ACC112 (cell line): ENCODE data around the gene DUSP16.

Source experiments
- H2AFZ ChIP-seq: fragments of 200-600 bp; sonication (generic); one replicate; pipeline ENCODE4 v1.6.0; 2017; ENCODE audit warnings: antibody characterized with exemption, low read length; ENCODE audit not compliant: unreplicated experiment
- H3K27ac ChIP-seq: fragments of 200-600 bp; sonication (generic); 2 replicates; pipeline ENCODE4 v1.5.1; 2014; ENCODE audit warnings: low read depth, mild to moderate bottlenecking, antibody characterized with exemption, low read length, moderate library complexity
- H3K27me3 ChIP-seq: fragments of 200-600 bp; sonication (generic); 2 replicates; pipeline ENCODE4 v1.6.1; 2014; ENCODE audit warnings: mild to moderate bottlenecking, antibody characterized with exemption, low read length, moderate library complexity, mixed read lengths; ENCODE audit not compliant: insufficient read depth
- H3K36me3 ChIP-seq: fragments of 200-600 bp; sonication (generic); 2 replicates; pipeline ENCODE4 v1.6.1; 2016; ENCODE audit warnings: mild to moderate bottlenecking, antibody characterized with exemption, low read length, moderate library complexity, mixed read lengths; ENCODE audit not compliant: insufficient read depth
- H3K4me1 ChIP-seq: fragments of 200-600 bp; sonication (generic); one replicate; pipeline ENCODE4 v1.6.1; 2016; ENCODE audit warnings: low read length, mixed read lengths; ENCODE audit not compliant: insufficient read depth, unreplicated experiment, control insufficient read depth
- H3K4me3 ChIP-seq: fragments of 200-600 bp; sonication (generic); 2 replicates; pipeline ENCODE4 v1.5.1; 2014; ENCODE audit warnings: mild to moderate bottlenecking, low read depth, low read length
- H3K79me2 ChIP-seq: fragments of 200-600 bp; sonication (generic); one replicate; pipeline ENCODE4 v1.6.0; 2016; ENCODE audit warnings: low read length; ENCODE audit not compliant: control insufficient read depth, unreplicated experiment, insufficient read depth

The DUSP16 gene

GRCh38 chr12:12451098-12451497 is 111.6 kb downstream of the DUSP16 start:
- no peaks in the 10 kb centered on the region for H3K36me3 ChIP-seq
- peaks cover 13% of the 10 kb centered on the region for H3K4me1 ChIP-seq
- no peak overlapping the region for H3K4me3 ChIP-seq
- no peak overlapping the region for H2AFZ ChIP-seq
- no peak overlapping the region for H3K27ac ChIP-seq
- H3K79me2 ChIP-seq, result no peaks in the 10 kb centered on the region
- no peaks in the 10 kb centered on the region for H3K27me3 ChIP-seq

DNA sequence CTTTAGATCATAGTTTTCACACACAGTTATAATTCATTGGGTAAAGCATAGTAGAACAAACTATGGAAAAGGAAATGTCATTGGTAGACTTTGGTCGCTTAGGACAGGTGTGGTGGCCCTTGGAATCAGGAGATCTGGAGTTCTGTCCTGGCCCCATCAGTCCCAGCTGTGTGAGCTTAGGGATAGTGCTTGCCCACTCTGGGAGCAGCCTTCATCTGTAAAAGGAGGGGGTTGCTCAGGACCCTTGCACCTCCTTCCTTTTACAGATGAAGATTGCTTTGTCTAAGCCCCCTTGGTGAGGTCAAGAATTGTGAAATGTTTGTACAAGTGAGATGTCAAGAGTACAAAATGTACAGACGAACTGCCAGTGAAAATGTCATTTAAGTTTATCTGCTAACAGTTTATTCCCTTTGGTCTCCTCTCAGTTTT is 112.6 kb downstream of the DUSP16 start:
- no peak overlapping the region for H2AFZ ChIP-seq
- H3K79me2 ChIP-seq, result no peaks in the 10 kb centered on the region
- H3K27ac ChIP-seq, result no peak overlapping the region
- peaks cover 13% of the 10 kb centered on the region for H3K4me1 ChIP-seq
- H3K4me3 ChIP-seq, result no peak overlapping the region
- no peaks in the 10 kb centered on the region for H3K36me3 ChIP-seq
- no peaks in the 10 kb centered on the region for H3K27me3 ChIP-seq

DNA sequence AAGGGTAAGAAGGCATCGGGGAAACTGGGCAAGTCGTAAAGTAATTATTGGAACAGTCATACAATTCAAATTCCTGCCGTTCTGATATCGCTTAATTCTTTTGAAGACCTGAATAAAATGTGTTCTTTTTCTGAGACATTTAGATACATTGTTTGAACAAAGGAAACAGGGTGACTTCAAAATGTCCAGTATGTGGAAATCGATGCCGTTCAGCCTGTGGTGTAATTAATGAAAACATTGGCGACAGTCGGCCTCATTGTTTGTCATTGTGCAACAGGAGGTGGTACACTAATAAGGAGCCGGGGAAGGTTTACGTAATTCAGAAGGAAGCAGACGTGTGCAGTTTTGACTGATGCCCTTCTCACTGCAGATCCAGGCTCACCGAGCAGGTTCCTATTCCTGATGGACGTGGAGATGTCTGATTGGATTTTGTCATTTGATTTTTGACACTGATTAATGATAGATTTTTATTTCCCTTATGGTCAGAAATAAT is 113.1 kb downstream of the DUSP16 start:
- Histone ChIP-seq H3K4me1 (peaks cover 13% of the 10 kb centered on the region), H3K79me2 (no peaks in the 10 kb centered on the region), H2AFZ (no peak overlapping the region), H3K27ac (peak overlapping the region; percentile 12; the same call in 1 of the 2 replicates), H3K36me3 (no peaks in the 10 kb centered on the region), H3K27me3 (no peaks in the 10 kb centered on the region), H3K4me3 (no peak overlapping the region)

GRCh38 chr12:12447837-12448236 is 114.8 kb downstream of the DUSP16 start:
- no peak overlapping the region for H3K4me3 ChIP-seq
- peaks cover 23% of the 10 kb centered on the region for H3K4me1 ChIP-seq
- H3K27ac ChIP-seq, result no peak overlapping the region
- H3K36me3 ChIP-seq, result no peaks in the 10 kb centered on the region
- no peaks in the 10 kb centered on the region for H3K79me2 ChIP-seq
- no peaks in the 10 kb centered on the region for H3K27me3 ChIP-seq
- no peak overlapping the region for H2AFZ ChIP-seq

DNA sequence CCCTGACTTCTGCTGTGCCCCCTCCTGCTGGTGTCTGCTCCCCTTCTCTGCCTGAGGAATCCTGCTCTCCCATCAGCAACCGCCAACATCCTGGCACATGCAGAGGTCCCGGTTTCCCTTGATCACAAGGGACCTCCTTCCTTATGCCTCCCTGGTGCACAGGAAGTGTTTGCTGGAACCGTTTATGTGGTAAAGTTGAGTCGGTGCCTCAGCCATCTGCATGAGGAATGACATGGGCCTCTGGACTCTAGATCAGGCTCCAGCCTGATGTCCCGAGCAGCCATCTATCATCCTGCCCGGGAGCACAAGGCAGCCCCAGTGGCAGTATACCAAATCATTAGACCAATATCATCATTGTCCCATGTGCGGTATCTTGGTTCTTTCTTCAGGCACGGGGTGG is 115.4 kb downstream of the DUSP16 start:
- Histone ChIP-seq H3K27ac (no peak overlapping the region), H3K36me3 (no peaks in the 10 kb centered on the region), H3K79me2 (no peaks in the 10 kb centered on the region), H3K27me3 (no peaks in the 10 kb centered on the region), H2AFZ (no peak overlapping the region), H3K4me3 (no peak overlapping the region), H3K4me1 (peaks cover 29% of the 10 kb centered on the region)

DNA sequence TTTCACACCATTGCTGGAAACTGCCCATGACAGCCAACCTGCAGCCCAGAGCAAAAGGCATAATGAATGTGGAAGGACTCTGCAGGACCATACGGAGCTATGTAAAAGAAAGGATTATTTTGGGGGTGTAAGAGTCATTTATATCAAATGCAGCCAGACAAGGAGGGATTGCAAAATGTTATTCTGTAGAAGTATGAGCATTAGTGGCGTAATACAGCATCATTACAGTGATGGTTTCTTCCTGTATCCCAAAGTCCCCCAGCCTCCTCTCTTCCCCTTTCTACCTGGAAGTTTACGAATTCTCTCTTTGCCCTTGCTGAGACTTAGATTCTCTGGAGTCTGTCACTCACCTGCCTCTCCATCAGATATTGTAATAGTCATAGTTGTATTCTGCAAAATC is 115.9 kb downstream of the DUSP16 start:
- H2AFZ ChIP-seq, result no peak overlapping the region
- no peaks in the 10 kb centered on the region for H3K79me2 ChIP-seq
- H3K27me3 ChIP-seq, result no peaks in the 10 kb centered on the region
- no peaks in the 10 kb centered on the region for H3K36me3 ChIP-seq
- no peak overlapping the region for H3K27ac ChIP-seq
- peaks cover 34% of the 10 kb centered on the region for H3K4me1 ChIP-seq
- no peak overlapping the region for H3K4me3 ChIP-seq

DNA sequence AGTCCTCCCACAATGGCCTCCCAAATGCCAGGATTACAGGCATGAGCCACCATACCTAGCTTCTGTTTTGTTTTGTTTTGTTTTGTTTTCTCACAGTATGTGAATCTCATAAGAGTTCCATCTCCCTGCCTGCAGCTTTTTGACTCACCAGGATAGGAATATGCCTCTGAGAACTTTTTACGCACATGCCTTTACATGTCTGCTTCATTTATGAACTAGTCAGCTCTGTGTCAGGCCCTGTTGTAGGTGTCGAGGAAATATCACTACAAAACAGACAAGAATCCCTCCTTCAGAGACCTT is 116.8 kb downstream of the DUSP16 start:
- Histone ChIP-seq H3K36me3 (no peaks in the 10 kb centered on the region), H3K4me3 (no peak overlapping the region), H3K79me2 (no peaks in the 10 kb centered on the region), H3K27ac (no peak overlapping the region), H3K27me3 (no peaks in the 10 kb centered on the region), H3K4me1 (peaks cover 36% of the 10 kb centered on the region), H2AFZ (no peak overlapping the region)

- no peaks in the 10 kb centered on the region for H3K36me3 ChIP-seq
- H3K27me3 ChIP-seq, result no peaks in the 10 kb centered on the region
- peaks cover 36% of the 10 kb centered on the region for H3K4me1 ChIP-seq
- H2AFZ ChIP-seq, result no peak overlapping the region
- H3K27ac ChIP-seq, result no peak overlapping the region
- no peak overlapping the region for H3K4me3 ChIP-seq
- H3K79me2 ChIP-seq, result no peaks in the 10 kb centered on the region
These were observed 117.3 kb downstream of the DUSP16 start for GRCh38 chr12:12445165-12445881.

DNA sequence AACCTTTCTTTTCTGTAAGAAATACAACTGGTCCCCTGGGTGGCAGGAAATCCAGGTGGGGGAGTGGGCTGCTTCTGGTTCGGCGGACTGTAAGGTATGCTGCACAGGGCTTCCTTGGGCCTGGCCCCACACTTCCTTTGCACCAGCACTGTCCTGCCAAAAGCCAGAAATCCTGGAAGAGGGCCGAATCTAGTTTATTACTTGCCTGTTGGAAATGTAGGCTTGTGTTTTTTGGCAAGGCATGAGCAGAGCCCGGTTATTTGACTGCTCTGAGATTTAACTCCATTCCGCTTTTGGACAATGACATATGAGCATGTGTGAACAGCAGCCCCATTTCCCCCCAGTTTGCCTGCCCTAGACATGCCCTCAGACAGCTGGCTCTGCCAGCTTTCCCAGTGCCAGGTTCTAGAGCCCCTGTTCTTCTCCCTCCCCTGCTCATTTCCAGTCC is 119.2 kb downstream of the DUSP16 start:
- no peaks in the 10 kb centered on the region for H3K79me2 ChIP-seq
- peaks cover 23% of the 10 kb centered on the region for H3K4me1 ChIP-seq
- peak overlapping the region; percentile 82; the same call in 1 of the 2 replicates for H3K27ac ChIP-seq
- no peaks in the 10 kb centered on the region for H3K27me3 ChIP-seq
- no peak overlapping the region for H2AFZ ChIP-seq
- H3K4me3 ChIP-seq, result no peak overlapping the region
- H3K36me3 ChIP-seq, result no peaks in the 10 kb centered on the region

GRCh38 chr12:12442548-12443071 is 120.1 kb downstream of the DUSP16 start:
- Histone ChIP-seq H3K27ac (peak overlapping the region; percentile 82), H3K79me2 (no peaks in the 10 kb centered on the region), H3K36me3 (peaks cover 3% of the 10 kb centered on the region), H2AFZ (no peak overlapping the region), H3K4me1 (peaks cover 23% of the 10 kb centered on the region), H3K4me3 (no peak overlapping the region), H3K27me3 (no peaks in the 10 kb centered on the region)

- Histone ChIP-seq H3K27ac (peak overlapping the region; percentile 82), H3K36me3 (peaks cover 7% of the 10 kb centered on the region), H2AFZ (no peak overlapping the region), H3K79me2 (no peaks in the 10 kb centered on the region), H3K4me3 (no peak overlapping the region), H3K27me3 (no peaks in the 10 kb centered on the region), H3K4me1 (peaks cover 23% of the 10 kb centered on the region)
These were observed 120.7 kb downstream of the DUSP16 start for GRCh38 chr12:12441843-12442461.
